Ovary (tissue), 3 donors: ENCODE measurements around the gene SLC23A1.

ENCODE experiments used
- CTCF ChIP-seq, 3 donors: fragments of 450-650 bp in 2 of 3; fragments of 200-600 bp in 1 of 3; IDR thresholded peaks; one replicate each; pipeline versions ENCODE4 v1.5.1 to v1.8.0; 2016 to 2022; ENCODE audit warnings: antibody characterized with exemption in 3 of 3, mild to moderate bottlenecking in 1 of 3
- EP300 ChIP-seq: sonication (generic); formaldehyde crosslinking; IDR thresholded peaks from one replicate; pipeline ENCODE4 v1.6.1; 2017; ENCODE audit warnings: antibody characterized with exemption
- POLR2A ChIP-seq: fragments of 450-650 bp; IDR thresholded peaks from one replicate; pipeline ENCODE4 v1.6.1; 2017; ENCODE audit warnings: antibody characterized with exemption, mild to moderate bottlenecking, moderate library complexity
- donor health status: DM: no; HTN: no; CAD: no.

- TF ChIP-seq EP300 (no peak), CTCF (IDR thresholded peaks at IDR 0.05) (no peak), POLR2A (no peak)
Observed at GRCh38 chr5:139377226-139377625, 5.9 kb downstream of the SLC23A1 start.
